ENCODE data around the gene COQ8B.
A peak's percentile ranks its signal among the peaks of the same experiment; 100 is the strongest.

Gene COQ8B

DNA sequence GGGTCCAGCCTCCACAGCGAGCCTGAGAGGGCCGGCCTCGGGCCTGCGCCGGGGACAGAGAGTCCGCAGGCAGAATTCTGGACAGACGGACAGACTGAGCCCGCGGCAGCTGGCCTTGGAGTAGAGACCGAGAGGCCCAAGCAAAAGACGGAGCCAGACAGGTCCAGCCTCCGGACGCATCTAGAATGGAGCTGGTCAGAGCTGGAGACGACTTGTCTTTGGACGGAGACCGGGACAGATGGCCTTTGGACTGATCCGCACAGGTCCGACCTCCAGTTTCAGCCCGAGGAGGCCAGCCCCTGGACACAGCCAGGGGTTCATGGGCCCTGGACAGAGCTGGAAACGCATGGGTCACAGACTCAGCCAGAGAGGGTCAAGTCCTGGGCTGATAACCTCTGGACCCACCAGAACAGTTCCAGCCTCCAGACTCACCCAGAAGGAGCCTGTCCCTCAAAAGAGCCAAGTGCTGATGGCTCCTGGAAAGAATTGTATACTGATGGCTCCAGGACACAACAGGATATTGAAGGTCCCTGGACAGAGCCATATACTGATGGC, 716 bp upstream of the COQ8B start:
- no peak for DNase-seq

DNA sequence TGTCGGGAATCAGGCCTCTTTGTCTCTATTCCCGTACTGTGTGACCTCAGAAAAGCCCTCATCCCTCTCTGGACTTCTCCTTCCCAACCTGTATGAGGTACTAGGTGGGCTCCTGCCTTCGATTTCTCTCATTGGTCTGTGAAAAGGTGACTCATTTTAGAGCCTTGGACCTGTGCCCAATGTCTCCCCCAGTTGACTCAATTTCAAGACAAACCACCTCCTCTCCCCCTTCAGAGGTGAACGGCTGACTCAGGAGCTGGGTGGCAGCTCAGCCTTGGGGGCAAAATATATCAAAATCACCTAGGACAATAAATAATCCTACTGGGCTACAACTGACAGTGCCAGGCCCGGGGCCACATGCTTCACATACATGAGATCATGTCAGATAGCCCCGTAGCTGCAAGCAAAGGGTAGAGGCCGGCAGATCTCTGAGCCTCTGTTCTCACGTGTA, 630 bp downstream of the COQ8B start:
- peak; percentile 51 for DNase-seq

DNA sequence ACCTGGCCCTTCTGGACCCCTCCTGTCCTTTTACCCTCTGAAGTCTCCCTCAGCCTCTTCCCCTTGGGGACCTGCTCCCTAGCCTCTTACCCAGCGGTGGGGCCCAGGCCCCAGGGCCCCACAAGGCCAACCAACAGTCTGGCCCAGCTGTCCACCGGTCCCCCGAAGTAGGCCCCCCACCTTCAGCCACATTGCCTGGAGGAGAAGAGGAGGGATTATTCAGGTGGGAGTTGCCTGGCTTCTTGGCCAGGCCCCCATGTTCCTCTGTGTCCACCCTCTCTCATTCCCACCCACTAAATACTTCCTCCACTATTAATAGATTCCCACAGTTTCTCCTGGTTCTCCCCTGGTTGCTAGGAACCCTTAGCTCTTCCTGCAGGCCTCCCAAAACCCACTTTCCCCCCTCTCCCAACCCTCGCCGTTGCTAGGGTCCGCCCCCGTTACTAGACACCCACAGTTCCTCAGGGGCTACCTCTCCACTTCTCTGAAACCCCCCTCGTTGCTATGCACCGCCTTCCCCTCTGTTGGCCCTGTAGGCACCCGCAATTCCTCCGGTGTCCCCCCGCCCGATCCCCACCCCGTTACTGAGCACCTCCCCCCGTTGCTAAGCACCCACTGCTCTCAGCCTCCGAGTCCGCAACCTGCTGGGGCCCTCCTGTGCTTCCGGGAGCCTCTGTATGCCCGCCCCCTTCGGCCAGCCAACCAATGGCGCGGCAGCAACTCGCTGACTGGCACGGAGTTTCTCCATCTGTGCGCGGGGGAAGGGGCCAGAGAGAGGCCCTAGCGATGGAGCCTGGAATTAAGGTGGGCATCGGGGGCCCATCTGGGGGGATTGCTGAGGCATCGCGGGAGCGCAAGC, 2.0 kb downstream of the COQ8B start:
- peak; percentile 94 for DNase-seq

DNA sequence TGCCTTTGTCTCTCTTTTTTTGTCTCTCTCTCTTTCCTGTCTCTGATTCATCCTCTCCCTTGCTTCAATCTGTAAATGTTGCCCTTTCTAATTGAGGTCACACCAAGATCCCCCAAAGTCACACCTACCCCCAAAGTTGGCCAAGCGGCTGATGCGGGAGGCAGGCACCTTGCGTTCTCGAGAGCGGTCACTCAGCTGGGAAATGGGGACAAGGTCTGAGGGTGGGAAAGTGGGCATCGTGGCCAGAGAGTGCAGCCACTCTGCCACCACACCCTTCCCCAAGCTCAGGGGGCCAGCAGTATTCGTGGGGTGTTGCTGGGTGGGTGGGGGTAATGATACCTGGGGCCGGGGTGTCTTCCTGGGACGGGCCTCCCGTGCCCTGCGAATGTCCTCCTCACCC, 2.7 kb downstream of the COQ8B start:
- no peak for DNase-seq

DNA sequence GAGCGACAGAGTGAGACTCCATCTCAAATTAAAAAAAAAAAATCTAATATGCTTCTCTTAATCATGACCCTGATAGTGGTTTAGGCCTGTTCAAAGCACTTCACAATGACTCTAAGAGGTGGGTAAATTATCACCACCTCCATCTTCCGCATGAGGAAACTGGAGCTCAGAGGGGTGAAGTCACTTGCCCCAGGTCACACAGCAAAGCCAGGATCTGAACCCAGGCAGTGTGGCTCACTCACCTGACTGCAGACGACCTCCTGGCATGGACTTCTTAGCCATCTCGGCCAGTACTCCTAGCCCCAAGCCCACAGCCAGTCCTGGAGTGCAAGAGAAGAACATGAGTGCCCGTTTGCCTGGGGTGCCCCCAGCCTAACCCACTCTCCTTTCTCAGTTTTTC, 6.9 kb downstream of the COQ8B start:
- DNase-seq, result no peak

DNA sequence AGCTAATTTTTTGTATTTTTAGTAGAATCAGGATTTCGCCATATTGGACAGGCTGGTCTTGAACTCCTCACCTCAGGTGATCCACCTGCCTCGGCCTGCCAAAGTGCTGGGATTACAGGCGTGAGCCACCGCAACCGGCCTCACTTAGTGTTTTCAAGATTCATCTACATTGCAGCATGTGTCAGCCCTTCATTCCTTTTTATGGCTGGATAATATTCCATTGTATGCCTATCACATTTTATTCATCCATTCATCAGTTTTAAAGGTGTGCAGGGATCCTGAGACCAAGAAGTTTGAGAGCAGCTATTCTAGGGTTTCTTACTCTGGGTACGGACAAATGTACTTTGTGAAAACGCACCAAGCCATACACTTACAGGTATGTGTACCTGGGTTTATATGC, 9.1 kb downstream of the COQ8B start:
- no peak for DNase-seq

DNA sequence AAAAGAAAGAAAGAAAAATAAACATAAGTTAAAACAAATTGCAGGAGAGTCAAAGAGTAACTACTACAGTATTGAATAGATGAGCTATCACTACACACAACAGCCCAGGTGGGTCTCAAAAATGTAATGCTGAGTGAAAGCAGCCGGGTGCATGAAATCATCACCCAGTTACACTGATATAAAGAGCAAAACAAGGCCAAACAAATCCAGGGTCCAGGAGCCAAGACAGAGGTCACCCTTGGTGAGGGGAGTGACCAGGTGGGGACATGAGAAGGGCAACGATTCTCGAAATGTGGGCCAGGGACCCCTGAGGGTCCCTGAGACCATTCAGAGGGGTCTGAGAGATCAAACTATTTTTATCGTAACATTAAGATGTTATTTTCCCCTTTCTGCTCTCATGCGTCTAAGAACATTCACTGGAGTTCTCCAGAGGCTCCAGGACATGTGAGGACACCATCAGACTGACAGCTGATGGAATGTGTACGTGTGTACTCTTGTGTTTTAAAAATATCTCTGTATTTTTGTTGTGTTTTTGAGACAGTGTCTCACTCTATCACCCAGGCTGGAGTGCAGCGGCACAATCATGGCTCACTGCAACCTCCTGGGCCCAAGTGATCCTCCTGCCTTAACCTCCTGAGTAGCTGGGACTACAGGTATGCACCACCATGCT, 10.6 kb downstream of the COQ8B start:
- no peak for DNase-seq

DNA sequence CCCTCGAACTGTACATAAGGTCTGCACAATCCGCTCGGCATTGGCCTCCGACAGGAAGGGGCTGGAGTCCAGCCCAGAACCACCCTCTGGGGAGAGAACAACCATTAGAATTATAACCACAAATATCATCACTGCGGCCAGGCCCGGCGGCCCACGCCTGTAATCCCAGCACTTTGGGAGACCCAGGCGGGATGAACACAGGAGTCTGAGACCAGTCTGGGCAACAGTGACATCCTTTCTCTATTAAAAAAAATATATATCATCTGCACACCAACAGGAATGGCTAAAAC, 11.4 kb downstream of the COQ8B start:
- DNase-seq, result no peak

DNA sequence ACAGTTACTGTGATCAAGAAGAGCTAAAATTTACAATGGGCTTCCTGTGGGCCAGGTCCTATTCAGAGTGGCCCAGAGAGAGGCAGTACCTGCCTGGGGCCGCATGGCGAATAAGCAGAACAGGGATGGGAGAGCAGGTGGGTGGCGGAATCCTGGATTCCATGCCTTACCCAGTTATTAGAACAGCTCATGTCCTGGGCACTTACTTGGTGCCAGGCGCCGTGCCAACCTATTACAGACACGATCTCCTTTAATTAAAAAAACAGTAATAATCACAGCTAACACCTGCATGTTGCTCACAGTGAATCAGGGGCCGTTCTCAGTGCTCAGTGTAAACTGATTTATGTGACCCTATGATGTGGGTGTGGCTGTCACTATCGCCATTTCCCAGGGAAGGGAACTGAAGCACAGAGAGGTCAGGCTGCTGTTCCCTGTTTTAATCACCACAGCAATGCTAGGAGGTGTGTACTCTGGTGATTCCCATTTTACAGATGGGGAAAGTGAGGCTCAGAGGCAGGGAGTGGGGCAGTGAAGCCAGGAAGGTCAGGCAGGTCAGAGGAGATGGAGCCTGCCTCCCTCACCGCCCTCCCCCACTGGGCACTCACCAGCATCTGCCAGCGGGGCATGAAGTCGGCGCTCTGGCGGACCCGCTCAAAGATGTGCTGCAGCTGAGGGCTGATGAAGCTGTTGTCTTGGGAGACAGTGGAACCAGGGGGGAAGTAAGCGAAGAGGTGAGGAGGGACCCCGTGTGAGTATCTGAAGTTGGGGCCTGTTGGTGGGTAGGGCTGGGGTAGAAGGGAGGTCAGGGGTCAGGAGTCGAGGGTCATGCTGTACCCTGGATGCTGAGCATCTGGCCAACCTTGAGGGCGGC, 12.0 kb downstream of the COQ8B start:
- no peak for DNase-seq

DNA sequence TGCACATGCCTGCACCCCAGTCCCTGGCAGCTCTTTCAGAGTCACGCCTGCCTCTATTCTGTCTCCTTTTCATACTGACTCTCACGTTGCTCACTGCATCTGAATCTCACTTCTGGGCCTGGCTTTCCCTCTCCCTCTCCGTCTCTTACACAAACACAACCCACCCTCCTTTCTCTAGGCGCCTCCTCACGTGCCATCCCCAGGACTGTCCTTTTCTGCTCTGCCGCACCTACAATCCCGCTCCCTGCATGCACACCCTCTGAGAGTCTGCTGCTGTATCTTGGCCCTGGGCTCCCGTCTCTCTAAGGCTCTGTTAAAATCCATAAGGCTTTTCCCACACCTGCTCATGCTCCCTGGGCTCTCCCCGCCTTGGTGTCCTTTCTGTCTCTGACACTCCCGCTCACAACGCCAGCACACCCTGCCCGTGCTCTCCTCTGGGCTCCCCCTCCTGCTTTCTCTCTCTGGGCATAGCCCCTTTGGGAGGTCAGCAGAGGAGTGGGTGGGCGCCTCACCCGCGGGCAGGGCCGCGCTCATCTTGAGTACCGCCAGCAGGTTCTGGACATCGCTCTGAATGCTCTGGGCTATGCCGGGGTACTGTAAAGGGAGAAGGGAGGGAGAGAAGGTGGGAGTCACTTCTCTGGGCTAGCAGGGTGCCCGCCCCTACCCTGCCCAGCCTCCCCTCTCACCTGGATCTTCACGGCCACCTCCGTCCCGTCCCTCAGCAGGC, 13.5 kb downstream of the COQ8B start:
- no peak for DNase-seq

DNA sequence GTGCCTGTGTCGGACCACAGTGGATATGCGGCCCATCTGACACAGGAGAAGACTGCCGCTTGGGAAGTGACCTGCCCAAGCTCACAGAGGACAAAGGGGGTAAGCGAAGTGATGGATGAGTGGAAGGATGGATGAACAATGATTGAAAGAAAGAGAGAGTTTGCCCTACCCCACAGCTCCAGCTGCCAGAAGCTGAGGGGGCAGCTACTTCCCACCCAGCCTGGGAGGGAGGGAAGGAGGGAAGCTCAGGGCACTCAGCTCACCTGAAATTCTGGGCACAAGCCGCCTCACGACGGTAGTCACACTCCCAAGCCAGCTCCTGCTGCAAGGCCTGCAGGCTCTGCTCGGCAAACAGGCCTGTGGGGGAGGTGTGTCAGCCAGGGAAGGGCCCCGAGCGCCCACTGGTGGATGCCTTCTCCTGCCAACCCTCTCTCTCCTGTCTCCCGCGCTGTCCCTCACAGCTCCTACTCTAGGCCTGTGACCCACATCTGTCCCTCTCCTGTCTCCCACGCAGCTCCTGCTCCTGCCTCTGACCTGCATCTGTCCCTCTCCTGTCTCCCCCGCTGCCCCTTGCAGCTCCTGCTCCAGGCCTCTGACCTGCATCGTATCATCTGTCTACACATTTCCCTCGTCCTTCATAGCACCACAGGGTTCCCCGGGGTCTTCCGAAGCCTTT, 14.2 kb downstream of the COQ8B start:
- no peak for DNase-seq

DNA sequence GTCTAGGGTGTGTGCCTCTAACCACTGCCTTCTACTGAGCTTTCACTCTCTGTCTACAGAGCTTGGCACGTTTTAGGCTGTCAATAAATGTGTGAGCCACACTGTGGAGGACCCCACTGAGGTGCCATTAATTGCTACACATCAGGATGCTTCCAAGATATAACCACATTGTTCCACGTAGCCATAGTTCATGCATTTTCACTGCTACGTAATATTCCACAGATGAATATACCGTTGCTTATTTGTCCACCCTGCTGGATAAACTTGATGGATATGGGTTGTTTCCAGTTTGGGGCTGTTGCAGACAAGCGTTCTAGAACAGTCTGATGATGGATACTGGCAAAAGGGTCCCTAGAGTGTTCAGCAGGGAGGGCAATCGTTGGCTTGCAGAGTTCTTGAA, 14.9 kb downstream of the COQ8B start:
- DNase-seq, result no peak

DNA sequence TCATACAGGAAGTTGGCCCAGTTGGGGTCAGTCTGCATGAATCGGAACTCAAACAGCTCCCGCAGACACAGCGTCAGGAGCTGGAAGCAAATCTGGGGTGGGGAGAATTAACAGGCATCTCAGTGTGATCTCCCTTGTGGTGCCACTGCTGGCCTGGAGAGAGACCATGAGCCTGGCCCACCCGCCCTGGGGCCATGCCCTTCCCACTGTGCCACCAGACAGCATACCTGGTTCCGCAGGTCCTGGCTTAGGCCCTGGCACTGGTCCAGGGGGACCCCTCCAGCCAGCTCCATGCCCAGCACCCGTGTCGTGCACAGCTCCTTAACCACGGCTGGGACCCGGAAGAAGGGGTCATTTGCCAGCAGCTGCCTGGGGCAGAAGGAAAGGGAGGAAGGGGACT, 16.6 kb downstream of the COQ8B start:
- DNase-seq, result no peak

DNA sequence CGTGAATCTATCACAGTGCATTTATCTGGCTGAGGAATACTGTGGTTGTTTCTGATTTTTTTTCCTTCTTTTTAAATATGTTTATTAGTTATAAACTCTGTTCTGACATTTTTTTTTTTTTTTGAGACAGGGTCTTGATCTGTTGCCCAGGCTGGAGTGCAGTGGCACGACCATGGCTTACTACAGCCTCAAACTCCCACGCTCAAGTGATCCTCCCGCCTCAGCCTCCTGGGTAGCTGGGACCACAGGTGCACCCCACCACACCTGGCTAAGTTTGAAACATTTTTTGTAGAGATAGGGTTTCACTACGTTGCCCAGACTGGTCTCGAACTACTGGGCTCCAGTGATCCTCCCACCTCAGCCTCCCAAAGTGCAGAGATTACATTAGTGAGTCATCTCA, 19.7 kb downstream of the COQ8B start:
- DNase-seq, result no peak

DNA sequence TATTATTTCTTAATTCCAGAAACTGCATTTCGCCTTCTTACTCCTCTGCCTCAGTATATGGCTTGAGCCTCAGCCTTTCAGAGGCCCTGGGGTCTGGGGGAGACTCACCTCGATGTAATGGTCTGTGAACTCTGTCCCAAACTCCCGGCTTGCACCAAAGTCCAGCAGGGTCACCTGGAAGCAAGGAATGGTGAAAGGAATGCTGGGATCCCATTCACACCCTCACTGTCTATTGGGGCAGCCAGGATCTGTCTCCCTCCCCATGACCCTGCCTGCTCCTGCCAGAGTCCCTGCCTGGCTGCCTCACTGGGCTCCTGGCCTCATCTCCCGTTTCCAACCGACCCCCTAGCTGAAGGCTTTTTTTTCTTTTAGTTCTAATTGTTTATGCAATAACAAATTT, 20.8 kb downstream of the COQ8B start:
- DNase-seq, result no peak

DNA sequence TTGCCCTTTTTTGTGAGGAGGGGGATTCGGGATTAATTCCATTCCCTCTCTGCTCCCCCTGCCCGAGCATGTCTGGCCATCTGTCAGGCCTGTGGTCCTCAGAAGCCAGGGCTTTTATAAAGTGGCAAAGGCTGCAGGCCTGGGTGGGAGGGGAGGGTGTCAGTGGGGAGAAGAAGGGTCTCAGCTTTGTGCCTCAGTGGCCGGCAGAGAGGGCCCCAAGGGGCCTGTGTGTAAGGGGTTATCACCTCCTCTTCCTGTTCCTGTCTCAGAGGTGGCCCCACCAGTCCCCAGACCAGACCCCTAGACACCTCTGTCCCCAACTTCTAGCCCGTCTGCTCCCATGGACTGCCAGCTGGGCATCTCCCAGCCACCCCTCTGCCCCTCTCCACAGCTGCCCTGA, 22.8 kb downstream of the COQ8B start:
- DNase-seq, result no peak

DNA sequence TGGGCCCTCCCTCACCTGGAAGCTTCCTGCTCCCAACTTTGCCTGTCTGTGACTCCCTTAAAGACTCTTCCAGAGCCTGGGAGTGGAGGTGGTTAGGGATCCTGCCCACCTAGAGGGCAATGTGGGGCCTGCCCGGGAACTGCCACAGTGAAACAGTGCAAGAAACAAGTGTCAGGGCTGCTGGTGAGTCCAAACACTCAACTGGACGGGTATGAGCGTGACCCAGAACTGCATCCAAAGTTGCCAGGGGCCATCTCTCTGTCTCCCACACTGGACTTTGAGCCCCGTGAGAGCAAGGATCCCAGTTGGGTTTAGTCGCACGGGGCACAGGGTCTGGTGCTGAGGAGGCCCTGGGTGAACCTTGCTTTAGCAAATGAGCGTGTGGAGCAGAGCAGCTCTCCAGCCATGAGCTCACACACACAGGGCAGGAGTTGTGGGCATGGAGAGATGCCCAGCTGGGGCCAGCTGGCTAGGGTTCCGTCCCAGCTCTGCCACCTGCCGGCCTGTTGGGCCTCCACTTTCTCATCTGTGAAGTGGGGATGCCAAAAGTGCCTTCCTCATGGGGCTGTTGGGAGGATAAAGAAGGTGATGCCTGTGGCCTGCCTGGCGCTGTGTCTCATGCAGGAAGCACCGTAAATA, 23.4 kb downstream of the COQ8B start:
- DNase-seq, result no peak

DNA sequence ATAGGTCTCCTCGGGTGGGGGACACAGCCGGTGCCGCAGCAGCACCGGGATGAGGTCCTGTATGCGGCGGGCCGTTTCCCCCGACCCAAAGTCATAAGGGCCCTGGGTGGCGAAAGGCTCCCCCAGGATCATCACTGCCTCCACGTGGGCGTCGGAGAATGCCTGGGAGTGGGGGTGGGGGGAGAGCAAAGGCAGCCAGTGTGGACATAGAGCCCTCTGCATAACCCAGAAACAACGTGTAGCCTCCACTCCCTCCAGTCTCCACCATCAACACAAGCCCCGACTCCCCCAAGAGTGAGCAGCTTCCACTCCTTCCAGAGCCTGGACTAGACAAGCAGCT, 24.5 kb downstream of the COQ8B start:
- no peak for DNase-seq

DNA sequence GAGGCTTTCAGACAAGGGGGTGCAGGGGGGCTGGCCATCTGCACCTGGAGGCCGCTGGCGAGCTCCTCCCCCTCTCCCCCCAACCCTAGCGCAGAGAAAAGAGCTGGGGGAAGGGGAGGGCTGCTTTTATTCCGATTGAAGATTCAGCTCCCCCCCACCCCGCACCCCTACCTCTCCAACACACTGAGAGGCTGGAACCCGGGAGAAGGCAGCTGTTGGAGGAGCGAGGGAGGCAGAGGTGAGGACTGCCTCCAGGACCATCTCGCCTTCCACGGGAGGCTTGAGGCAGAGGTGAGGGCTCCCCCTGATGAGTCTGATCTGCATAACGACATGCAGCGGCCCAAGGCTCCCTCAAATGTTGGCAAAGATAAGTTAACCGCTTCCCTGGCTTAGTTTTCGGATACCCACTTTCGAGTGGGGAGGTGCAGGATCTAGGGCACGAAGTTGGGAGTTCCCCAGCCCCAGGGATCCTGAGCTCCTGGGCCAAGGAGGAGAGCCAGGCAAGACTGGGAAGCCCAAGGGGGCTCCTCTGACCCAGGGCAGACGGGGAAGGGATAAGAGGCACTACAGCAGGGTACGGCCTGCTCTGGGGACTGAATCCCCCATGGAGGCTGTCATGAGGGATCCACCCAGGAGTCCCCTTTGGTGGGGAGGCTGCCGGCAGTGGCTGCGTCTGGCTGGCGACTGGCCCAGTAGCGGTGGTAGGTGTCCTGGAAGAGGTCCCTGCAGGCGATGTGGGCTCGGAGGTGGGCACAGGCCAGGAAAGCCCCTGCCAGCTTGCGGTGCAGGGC, 25.1 kb downstream of the COQ8B start:
- DNase-seq, result no peak

DNA sequence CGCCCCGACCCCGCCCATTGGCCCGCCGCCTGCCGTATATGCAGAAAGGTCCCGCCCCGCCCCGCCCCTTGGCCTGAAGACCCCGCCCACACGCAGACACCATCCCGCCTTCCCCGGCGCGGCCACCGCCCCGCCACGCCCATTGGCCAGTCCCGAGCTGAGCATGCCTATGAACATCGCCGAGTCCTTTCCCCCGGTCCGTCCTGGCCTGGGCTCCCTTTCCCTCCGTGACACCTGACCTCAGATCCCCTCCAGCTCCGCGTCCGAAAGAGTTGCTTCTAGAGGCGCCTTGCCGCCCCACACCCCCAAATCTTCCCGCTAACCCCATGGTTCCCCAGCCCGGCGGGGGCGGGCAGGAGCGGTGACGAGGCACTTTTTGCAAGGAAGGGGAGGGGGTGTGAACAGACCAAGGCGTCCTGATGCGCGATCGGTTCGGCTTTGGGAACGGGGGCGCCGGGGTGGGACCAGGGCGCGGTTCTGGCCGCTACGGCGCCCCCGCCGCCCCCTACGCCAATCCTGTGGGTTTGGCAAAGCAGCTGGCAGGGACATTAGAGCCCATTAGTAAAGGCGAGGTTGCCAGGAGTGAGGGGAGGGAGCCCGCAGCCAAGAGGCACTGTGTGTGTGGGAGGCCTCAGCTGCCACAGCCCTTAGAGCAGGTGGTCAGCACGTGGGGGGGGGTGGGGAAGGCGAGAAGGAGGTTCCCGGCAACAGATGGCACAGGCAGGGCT, 25.8 kb downstream of the COQ8B start:
- peak; percentile 92 for DNase-seq

All from NCI-H1105 treated with DMSO at 0.1 percent for 48 hours (cell line).